Prostate gland (tissue), 2 donors: Measurements from ENCODE around the gene SPTBN1. TPM values are rescaled to one million over a fixed set of nuclear protein-coding genes. Genes with fewer than 3 reads are reported as not detected.
A peak's percentile ranks its signal among the peaks of the same experiment; 100 is the strongest.

Experiments used
- DNase-seq: peaks from one replicate; pipeline ENCODE4 v3.0.0-alpha.2; 2019; ENCODE audit warnings: low spot score
- H3K27ac ChIP-seq, 2 donors: fragments of 200-600 bp; sonication (generic); 2 replicates each; pipeline ENCODE4 v1.5.1; 2017 to 2019
- H3K27me3 ChIP-seq: fragments of 200-600 bp; sonication (generic); replicated peaks from 2 replicates; pipeline ENCODE4 v1.5.1; 2019; ENCODE audit not compliant: insufficient read depth
- H3K36me3 ChIP-seq, 2 donors: fragments of 200-600 bp; sonication (generic); 1 replicate in 1 of 2; 2 replicates in 1 of 2; pipeline versions ENCODE4 v1.5.1 to v1.8.1; 2017 to 2019
- H3K4me1 ChIP-seq: fragments of 200-600 bp; sonication (generic); replicated peaks from 2 replicates; pipeline ENCODE4 v1.5.1; 2019
- H3K4me3 ChIP-seq, 2 donors: fragments of 200-600 bp; sonication (generic); 2 replicates each; pipeline ENCODE4 v1.5.1; 2017 to 2019
- H3K9me3 ChIP-seq: fragments of 200-600 bp; sonication (generic); 2 replicates; pipeline ENCODE4 v1.5.1; 2017
- POLR2A ChIP-seq: fragments of 450-650 bp; IDR thresholded peaks from one replicate; pipeline ENCODE4 v1.6.1; 2016; ENCODE audit warnings: antibody characterized with exemption, mild to moderate bottlenecking
- POLR2AphosphoS5 ChIP-seq: sonication (generic); formaldehyde crosslinking; IDR thresholded peaks from one replicate; pipeline ENCODE4 v1.6.1; 2017; ENCODE audit warnings: antibody characterized with exemption
- WGBS: methylation state at CpG from one replicate; pipeline ENCODE4 v1.1.5; 2018; 5-methylcytosine and 5-hydroxymethylcytosine counted together
- intact Hi-C: fragments of 100-400 bp; cut with DNase I; formaldehyde crosslinking; loops from one replicate; pipeline ENCODE4 v1.14.2; 2022
- total RNA-seq, 2 donors: library from RNA; depleted of rRNA; stranded (reverse); fragments of >200 nt; gene quantifications; one replicate each; pipeline ENCODE4 v1.1.0, GENCODE V29; 2016
- TF ChIP-seq, protein P1 (sequence below), 4 experiments: fragments of 200-600 bp in 2 of 4; fragments of 450-650 bp in 2 of 4; sonication (generic) in 2 of 4; IDR thresholded peaks; 1 replicate in 3 of 4; 2 replicates in 1 of 4; pipeline ENCODE4 v1.5.1; 2016 to 2019; ENCODE audit warnings: antibody characterized with exemption in 4 of 4, mild to moderate bottlenecking in 2 of 4, moderate library complexity in 2 of 4

The SPTBN1 gene
- total RNA-seq, 2 donors from 2014 or later = 146 to 348 TPM

DNA sequence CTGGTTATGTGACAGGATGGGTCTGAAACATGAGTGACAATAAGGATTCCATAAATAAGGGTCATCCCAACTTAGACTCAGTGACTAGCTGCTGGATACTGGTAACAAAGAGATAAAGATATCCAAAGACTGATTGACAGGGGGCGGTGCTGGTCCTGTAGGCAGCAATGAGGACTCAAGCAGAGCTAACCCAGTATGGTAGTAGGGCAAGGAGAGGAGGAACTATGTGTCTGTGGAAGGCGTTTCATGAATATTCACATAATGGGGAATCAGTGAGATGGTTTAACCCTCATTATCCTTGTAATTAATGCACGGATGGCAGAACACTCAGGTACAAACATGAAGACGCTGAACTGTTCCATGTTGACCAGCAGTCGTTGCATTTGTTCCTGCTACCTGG, 164.8 kb downstream of the SPTBN1 start:
- no peak overlapping the region for H3K27ac ChIP-seq
- intact Hi-C loops = no loop called here
- WGBS = 88% methylated on average over 5 of the region's 5 CpGs
- TF ChIP-seq POLR2A (no peak), POLR2AphosphoS5 (no peak)
- TF ChIP-seq, protein P1, sequence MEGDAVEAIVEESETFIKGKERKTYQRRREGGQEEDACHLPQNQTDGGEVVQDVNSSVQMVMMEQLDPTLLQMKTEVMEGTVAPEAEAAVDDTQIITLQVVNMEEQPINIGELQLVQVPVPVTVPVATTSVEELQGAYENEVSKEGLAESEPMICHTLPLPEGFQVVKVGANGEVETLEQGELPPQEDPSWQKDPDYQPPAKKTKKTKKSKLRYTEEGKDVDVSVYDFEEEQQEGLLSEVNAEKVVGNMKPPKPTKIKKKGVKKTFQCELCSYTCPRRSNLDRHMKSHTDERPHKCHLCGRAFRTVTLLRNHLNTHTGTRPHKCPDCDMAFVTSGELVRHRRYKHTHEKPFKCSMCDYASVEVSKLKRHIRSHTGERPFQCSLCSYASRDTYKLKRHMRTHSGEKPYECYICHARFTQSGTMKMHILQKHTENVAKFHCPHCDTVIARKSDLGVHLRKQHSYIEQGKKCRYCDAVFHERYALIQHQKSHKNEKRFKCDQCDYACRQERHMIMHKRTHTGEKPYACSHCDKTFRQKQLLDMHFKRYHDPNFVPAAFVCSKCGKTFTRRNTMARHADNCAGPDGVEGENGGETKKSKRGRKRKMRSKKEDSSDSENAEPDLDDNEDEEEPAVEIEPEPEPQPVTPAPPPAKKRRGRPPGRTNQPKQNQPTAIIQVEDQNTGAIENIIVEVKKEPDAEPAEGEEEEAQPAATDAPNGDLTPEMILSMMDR (IDR thresholded peaks at IDR 0.05) = no peak
- H3K36me3 ChIP-seq = no peaks in the 10 kb centered on the region
- H3K4me3 ChIP-seq = no peak overlapping the region
- no peaks in the 10 kb centered on the region for H3K9me3 ChIP-seq
- no peaks in the 10 kb centered on the region for H3K27me3 ChIP-seq
- H3K4me1 ChIP-seq = peaks cover 4% of the 10 kb centered on the region
- DNase-seq = no peak

DNA sequence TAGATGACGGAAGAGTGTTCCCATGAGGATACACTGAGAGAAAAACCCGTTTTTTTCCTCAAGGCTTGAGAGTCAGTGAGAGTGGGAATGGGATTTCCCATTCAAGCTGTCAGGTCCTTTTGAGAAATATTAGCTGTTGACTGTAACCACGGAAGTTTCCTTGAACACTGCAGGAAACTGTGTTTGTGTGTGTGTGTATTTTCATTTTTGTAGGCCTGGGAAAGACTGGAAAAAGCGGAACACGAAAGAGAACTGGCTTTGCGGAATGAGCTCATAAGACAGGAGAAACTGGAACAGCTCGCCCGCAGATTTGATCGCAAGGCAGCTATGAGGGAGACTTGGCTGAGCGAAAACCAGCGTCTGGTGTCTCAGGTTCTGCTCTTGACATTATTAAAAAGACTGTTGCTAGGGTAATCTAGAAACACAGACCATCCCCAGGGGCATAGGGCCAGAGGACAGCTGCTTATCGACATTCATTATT, 168.5 kb downstream of the SPTBN1 start:
- Histone ChIP-seq H3K27me3 (no peaks in the 10 kb centered on the region), H3K4me3 (no peak overlapping the region), H3K4me1 (no peaks in the 10 kb centered on the region), H3K27ac (peak overlapping the region; percentile 48 to 67), H3K36me3 (peaks cover 0 to 10% of the 10 kb centered on the region in 2 donors), H3K9me3 (no peaks in the 10 kb centered on the region)
- WGBS = 18% methylated on average over 12 of the region's 12 CpGs
- intact Hi-C loops = loop anchor here (5.0 kb wide), 1 partner anchor 62 kb away; no protein-coding TSS in a partner anchor
- TF ChIP-seq, protein P1 (IDR thresholded peaks at IDR 0.05) = no peak
- peak; percentile 37 for TF ChIP-seq POLR2AphosphoS5
- DNase-seq = peak; percentile 47

DNA sequence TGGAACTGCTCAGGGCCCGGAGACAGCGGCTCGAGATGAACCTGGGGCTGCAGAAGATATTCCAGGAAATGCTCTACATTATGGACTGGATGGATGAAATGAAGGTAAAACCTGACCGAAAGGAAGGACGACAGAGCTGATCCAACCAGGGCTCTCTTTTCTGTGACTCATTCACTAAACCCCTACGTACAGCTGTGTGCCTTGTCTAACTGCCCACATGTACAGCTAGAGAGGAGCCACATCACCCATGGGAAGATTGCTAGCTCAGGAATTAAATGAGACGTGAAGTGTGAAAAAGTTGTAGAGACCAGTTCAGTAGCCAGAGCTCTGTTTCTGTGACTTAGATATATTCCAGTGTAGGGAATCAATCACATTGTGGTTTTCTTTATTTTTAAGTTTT, 170.0 kb downstream of the SPTBN1 start:
- WGBS = 93% methylated on average over 7 of the region's 7 CpGs
- H3K36me3 ChIP-seq = peaks cover 9 to 21% of the 10 kb centered on the region in 2 donors

DNA sequence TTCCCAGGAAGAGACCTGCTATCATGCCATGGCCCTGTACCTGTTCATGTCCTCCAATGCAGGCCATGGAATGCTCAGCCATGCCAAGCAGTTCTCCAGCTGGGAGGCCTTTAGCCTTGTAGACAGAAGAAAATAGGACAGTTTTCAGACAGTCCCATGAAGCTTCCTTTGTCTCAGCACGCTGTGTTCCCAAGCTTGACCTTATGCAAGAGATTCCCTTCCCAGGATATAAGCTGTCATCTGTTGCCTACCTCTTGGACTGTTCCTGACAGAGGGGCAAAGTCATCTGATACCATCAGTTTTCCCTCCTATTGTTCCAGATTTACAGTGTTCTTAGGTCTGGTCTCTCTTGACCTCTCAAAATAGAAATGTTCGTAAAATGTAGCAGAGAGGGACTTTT, 170.8 kb downstream of the SPTBN1 start:
- Histone ChIP-seq H3K36me3 (peaks cover 11 to 26% of the 10 kb centered on the region in 2 donors), H3K9me3 (no peaks in the 10 kb centered on the region), H3K27me3 (no peaks in the 10 kb centered on the region), H3K4me3 (no peak overlapping the region), H3K4me1 (no peaks in the 10 kb centered on the region), H3K27ac (peak overlapping the region in 1 of 2 donors; percentile 67)
- intact Hi-C loops = loop anchor here (5.0 kb wide), 1 partner anchor 65 kb away; no protein-coding TSS in a partner anchor
- no peak for TF ChIP-seq POLR2A
- peak; percentile 22 for TF ChIP-seq POLR2AphosphoS5
- 63% methylated on average over 2 of the region's 2 CpGs for WGBS
- no peak for DNase-seq

More for the DNA sequence above, 170.0 kb downstream of the SPTBN1 start:
- no peak for DNase-seq
- Histone ChIP-seq H3K27ac (peak overlapping the region in 1 of 2 donors; percentile 67), H3K4me3 (no peak overlapping the region), H3K27me3 (no peaks in the 10 kb centered on the region), H3K9me3 (no peaks in the 10 kb centered on the region), H3K4me1 (no peaks in the 10 kb centered on the region)
- intact Hi-C loops = loop anchor here (5.0 kb wide), 1 partner anchor 64 kb away; no protein-coding TSS in a partner anchor
- TF ChIP-seq POLR2AphosphoS5 (no peak), POLR2A (no peak)
- TF ChIP-seq, protein P1 (IDR thresholded peaks at IDR 0.05) = no peak

DNA sequence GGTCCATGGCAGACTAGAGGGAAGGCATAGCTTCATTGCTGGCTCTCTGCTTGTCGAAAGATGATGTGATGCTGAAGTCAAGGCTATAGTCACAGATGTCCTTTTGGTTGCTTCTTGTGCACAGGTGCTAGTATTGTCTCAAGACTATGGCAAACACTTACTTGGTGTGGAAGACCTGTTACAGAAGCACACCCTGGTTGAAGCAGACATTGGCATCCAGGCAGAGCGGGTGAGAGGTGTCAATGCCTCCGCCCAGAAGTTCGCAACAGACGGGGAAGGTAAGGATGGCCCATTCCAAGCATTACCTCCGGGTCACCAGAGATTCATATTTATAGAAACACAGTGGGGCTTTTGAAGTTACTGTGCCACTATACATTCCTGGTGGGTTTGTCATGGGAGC, 171.8 kb downstream of the SPTBN1 start:
- Histone ChIP-seq H3K27ac (no peak overlapping the region), H3K4me1 (no peaks in the 10 kb centered on the region), H3K36me3 (peaks cover 11 to 26% of the 10 kb centered on the region in 2 donors), H3K9me3 (no peaks in the 10 kb centered on the region), H3K4me3 (no peak overlapping the region), H3K27me3 (no peaks in the 10 kb centered on the region)
- WGBS = 100% methylated on average over 6 of the region's 6 CpGs
- intact Hi-C loops = loop anchor here (5.0 kb wide), 1 partner anchor 66 kb away; no protein-coding TSS in a partner anchor
- TF ChIP-seq POLR2A = no peak
- TF ChIP-seq, protein P1 (IDR thresholded peaks at IDR 0.05) = no peak
- DNase-seq = no peak
